Thoracic aorta (tissue), 2 donors: Measurements from ENCODE around the gene NDUFC2. TPM values are rescaled to one million over a fixed set of nuclear protein-coding genes. Genes with fewer than 3 reads are reported as not detected.

Source experiments
- ATAC-seq: fragments of 150-250 bp; one replicate; pipeline ENCODE4 v1.8.0; 2017; ENCODE audit warnings: low read depth; ENCODE audit not compliant: insufficient number of reproducible peaks, low FRiP score
- DNase-seq: peaks from one replicate; pipeline ENCODE4 v3.0.0-alpha.2; 2020; ENCODE audit warnings: low spot score
- H3K27ac ChIP-seq, 2 donors: fragments of 200-600 bp; sonication (generic); 1 replicate in 1 of 2; 2 replicates in 1 of 2; pipeline ENCODE4 v1.5.1; 2016; ENCODE audit warnings: mild to moderate bottlenecking in 2 of 2, moderate library complexity in 2 of 2
- H3K27me3 ChIP-seq: fragments of 200-600 bp; sonication (generic); replicated peaks from 2 replicates; pipeline ENCODE4 v1.6.0; 2016; ENCODE audit warnings: mild to moderate bottlenecking; ENCODE audit not compliant: insufficient read depth
- H3K36me3 ChIP-seq: fragments of 200-600 bp; sonication (generic); one replicate; pipeline ENCODE4 v1.5.1; 2016
- H3K4me1 ChIP-seq, 2 donors: fragments of 200-600 bp; sonication (generic); 1 replicate in 1 of 2; 2 replicates in 1 of 2; pipeline versions ENCODE4 v1.5.1 to v1.6.0; 2016; ENCODE audit warnings: low read depth in 2 of 2, mild to moderate bottlenecking in 1 of 2; ENCODE audit not compliant: control insufficient read depth in 1 of 2
- H3K4me3 ChIP-seq: fragments of 200-600 bp; sonication (generic); 2 replicates; pipeline ENCODE4 v1.5.1; 2016; ENCODE audit warnings: mild to moderate bottlenecking
- H3K9me3 ChIP-seq: fragments of 200-600 bp; sonication (generic); 2 replicates; pipeline ENCODE4 v1.5.1; 2016
- total RNA-seq, 2 donors: library from RNA; depleted of rRNA; stranded (reverse); fragments of >200 nt; gene quantifications; one replicate each; pipeline versions ENCODE4 v1.1.0 to v1.2.3, GENCODE V29; 2016
- TF ChIP-seq, protein P1 (sequence below): fragments of 200-600 bp; sonication (generic); IDR thresholded peaks from one replicate; pipeline ENCODE4 v1.5.1; 2019; ENCODE audit warnings: antibody characterized with exemption

Gene NDUFC2
- total RNA-seq, 2 donors from 2014 or later = 42.4 to 62.0 TPM

DNA sequence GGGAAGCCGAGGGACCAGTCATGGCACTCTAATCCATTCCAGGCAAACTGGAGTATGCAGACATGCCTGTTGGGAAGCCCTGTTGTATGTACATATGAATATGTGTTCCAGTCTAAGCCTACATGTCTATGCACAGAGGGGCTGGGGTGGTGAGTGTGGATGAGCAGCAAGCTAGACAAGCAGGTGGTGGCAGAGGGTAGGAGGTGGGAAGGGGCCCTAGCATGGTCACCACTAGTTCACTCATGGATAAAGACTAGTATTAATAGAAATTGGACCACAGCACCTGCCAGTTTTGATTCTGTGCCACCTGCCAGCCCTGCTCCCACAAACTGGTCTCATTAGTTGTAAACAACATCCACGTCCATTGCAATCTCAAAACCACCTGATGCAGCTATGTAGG is 14.5 kb downstream of the NDUFC2 start:
- Histone ChIP-seq H3K9me3 (no peaks in the 10 kb centered on the region), H3K4me3 (no peak overlapping the region), H3K4me1 (peaks cover 9 to 30% of the 10 kb centered on the region in 2 donors), H3K36me3 (peaks cover 9% of the 10 kb centered on the region), H3K27me3 (no peaks in the 10 kb centered on the region), H3K27ac (no peak overlapping the region)
- TF ChIP-seq, protein P1, sequence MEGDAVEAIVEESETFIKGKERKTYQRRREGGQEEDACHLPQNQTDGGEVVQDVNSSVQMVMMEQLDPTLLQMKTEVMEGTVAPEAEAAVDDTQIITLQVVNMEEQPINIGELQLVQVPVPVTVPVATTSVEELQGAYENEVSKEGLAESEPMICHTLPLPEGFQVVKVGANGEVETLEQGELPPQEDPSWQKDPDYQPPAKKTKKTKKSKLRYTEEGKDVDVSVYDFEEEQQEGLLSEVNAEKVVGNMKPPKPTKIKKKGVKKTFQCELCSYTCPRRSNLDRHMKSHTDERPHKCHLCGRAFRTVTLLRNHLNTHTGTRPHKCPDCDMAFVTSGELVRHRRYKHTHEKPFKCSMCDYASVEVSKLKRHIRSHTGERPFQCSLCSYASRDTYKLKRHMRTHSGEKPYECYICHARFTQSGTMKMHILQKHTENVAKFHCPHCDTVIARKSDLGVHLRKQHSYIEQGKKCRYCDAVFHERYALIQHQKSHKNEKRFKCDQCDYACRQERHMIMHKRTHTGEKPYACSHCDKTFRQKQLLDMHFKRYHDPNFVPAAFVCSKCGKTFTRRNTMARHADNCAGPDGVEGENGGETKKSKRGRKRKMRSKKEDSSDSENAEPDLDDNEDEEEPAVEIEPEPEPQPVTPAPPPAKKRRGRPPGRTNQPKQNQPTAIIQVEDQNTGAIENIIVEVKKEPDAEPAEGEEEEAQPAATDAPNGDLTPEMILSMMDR = no peak
- DNase-seq (no peak), ATAC-seq (no peak)

DNA sequence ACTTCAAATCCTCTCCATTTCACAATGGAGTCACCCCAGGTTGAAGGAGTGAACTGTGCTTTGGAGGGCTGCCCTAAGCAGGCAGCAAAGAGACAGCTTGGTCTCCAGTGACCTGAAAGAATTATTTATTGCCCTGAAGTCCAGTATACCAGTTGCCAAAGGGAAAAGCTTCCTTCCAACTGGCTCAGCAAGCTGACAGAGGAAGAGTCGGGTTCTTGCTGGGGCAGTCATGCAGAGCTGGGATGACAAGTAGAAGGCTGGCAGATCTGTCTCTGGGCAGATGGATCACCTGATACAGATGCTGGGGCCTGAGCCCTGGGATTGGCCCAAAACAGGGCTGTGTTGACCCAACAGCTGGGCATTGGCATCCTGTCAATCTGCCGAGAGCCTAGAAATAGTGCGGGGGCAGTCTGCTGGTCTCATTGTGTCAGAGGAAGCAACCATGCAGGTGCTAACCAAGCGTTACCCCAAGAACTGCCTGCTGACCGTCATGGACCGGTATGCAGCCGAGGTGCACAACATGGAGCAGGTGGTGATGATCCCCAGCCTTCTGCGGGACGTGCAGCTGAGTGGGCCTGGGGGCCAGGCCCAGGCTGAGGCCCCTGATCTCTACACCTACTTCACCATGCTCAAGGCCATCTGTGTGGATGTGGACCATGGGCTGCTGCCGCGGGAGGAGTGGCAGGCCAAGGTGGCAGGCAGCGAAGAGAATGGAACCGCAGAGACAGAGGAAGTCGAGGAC is 16.1 kb downstream of the NDUFC2 start, which contains the start of gene THRSP:
TSS of gene THRSP (plus strand) at position 422 of the 742 bp plus-strand sequence. CDS start at position 443, 21 bp downstream.
- Histone ChIP-seq H3K27ac (no peak within 1 kb of the TSS), H3K9me3 (no peaks in the 10 kb centered on the region), H3K36me3 (no peaks in the 10 kb centered on the region), H3K4me3 (no peak within 1 kb of the TSS), H3K4me1 (peaks cover 9 to 31% of the 10 kb centered on the region in 2 donors), H3K27me3 (no peaks in the 10 kb centered on the region)
- DNase-seq (no peak), ATAC-seq (no peak)
- TF ChIP-seq, protein P1 = no peak

DNA sequence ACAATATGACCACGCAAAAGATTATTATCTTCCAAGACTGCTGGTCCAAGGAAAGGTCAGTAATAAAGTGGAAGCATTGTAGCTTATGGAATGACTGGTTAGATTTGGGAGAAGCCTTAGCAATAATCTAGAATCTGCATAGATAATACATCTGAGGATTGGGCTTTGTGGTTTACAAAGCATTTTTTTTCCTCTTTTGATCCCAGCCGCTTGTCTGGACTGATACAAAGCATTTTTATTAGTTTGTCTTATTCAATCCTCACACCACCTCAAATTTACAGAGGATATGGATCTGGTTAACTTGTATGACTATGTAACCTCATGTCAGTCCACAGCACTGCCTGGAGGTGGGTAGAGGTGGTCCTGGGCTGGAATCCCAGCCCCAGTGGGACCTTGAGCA is 17.0 kb downstream of the NDUFC2 start:
- no peaks in the 10 kb centered on the region for H3K36me3 ChIP-seq
- no peak for DNase-seq
- peaks cover 9 to 31% of the 10 kb centered on the region in 2 donors for H3K4me1 ChIP-seq
- ATAC-seq = no peak
- H3K27ac ChIP-seq = no peak overlapping the region
- TF ChIP-seq, protein P1 = no peak
- H3K4me3 ChIP-seq = no peak overlapping the region
- H3K9me3 ChIP-seq = no peaks in the 10 kb centered on the region
- no peaks in the 10 kb centered on the region for H3K27me3 ChIP-seq

DNA sequence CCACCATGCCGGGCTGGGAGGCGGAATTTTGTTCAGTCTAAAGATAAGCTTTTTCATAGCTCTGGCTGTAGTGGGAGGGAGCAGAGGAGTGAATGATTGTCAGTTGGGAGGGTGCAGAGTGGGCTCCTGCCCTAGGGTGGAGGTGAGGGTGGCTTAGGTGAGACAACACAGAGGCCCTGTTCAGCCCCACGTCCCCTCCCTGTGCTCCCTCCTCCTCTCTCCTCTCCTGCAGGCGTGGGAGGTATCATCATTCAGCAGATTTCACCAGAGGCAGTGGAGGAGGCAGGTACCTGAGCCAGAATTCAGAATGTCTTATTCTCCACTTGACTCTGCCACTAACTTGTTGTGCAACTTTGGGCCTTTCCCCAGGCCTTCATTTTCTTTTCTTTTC is 17.7 kb downstream of the NDUFC2 start:
- no peak for ATAC-seq
- Histone ChIP-seq H3K36me3 (no peaks in the 10 kb centered on the region), H3K9me3 (no peaks in the 10 kb centered on the region), H3K4me3 (no peak overlapping the region), H3K27ac (peak overlapping the region in 1 of 2 donors; percentile 66), H3K4me1 (peaks cover 9 to 31% of the 10 kb centered on the region in 2 donors), H3K27me3 (no peaks in the 10 kb centered on the region)
- no peak for DNase-seq
- TF ChIP-seq, protein P1 = no peak

DNA sequence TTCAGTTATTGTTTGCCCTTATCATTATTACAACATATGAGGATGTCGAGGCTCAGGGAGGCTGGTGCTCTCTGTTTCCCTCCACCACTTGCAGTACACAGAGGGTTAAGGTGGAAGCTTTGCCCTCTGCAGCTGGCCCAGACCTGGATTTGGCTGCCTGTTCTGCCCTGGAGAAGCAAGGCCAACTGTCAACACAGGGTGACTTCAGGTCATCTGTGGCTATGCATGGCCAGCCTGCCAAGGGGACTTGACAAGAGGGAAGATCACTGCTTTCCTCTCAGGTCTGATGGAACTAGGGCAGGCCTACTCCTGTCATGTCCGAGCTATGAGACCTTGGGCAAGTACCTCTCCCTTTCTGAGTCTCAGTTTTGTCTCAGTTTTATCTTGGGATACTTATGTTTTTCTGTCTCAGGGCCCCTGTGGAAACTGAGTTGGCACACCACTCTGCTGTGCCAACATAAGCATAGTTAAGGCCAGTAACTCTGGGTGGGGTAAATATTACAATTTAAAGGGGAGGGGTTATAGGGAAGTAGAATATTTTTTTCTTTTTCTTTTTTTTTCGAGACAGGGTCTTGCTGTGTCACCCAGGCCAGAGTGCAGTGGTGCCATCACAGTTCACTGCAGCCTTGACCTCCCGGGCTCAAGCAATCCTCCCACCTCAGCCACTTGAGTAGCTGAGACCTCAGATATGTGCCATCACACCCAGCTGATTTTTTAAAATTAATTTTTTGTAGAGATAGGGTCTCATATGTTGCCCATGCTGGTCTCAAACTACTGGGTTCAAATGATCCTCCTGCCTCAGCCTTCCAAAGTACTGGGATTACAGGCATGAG is 18.4 kb downstream of the NDUFC2 start:
- H3K9me3 ChIP-seq = no peaks in the 10 kb centered on the region
- peak overlapping the region; percentile 20 to 66 for H3K27ac ChIP-seq
- no peaks in the 10 kb centered on the region for H3K36me3 ChIP-seq
- TF ChIP-seq, protein P1 = no peak
- H3K4me1 ChIP-seq = peaks cover 9 to 31% of the 10 kb centered on the region in 2 donors
- DNase-seq (no peak), ATAC-seq (peak; percentile 53)
- no peak overlapping the region for H3K4me3 ChIP-seq
- H3K27me3 ChIP-seq = no peaks in the 10 kb centered on the region
